Measurements from ENCODE around the gene CD34.
"Not testable (repeated sequence)": the region's sequence is repeated elsewhere in the genome, so short reads cannot be mapped to it uniquely, and the experiment has no call there.

Gene CD34

DNA sequence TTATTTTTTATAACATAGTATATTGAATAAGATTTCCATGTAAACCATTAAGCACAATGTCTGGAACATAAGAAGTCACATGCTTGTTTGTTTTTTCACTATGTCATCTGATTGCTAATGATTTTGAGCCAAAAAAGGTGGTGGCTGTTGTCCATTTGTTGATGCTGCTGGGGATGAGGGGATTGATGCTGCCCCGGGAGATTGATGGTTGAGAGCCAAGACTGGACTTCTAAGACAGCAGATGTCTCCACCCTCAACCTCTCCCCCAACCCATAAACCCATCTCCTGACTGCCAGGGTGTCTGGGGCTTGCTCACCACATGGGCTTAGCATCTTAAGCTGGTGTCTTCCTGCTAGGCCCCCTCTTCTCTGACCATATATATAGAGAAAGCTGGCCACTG, 35.8 kb upstream of the CD34 start:
- no peaks in the 10 kb centered on the region for H3K79me2 ChIP-seq (ENCODE audit: control insufficient read depth, insufficient read depth, low read length, poor library complexity)
- DNase-seq: no peak
- no peak overlapping the region for H2BK5ac ChIP-seq (ENCODE audit: low read depth, low read length, poor library complexity)
- H4K8ac ChIP-seq (ENCODE audit: low read depth, low read length): no peak overlapping the region
- H3K14ac ChIP-seq (ENCODE audit: low read length): no peak overlapping the region
- H2BK120ac ChIP-seq (ENCODE audit: insufficient read depth, low read length, poor library complexity): no peak overlapping the region
- no peak overlapping the region for H3K4me3 ChIP-seq (ENCODE audit: low read depth, low read length)
- H3K36me3 ChIP-seq (ENCODE audit: control insufficient read depth in 1 of 2, insufficient read depth in 2 of 2, low read length in 2 of 2): no peaks in the 10 kb centered on the region
- WGBS (ENCODE audit: extremely low coverage, insufficient coverage, insufficient read length): no CpG with 5 or more reads among the region's 1 CpG
- no peak overlapping the region for H2BK12ac ChIP-seq (ENCODE audit: low read length)
- H3K9me3 ChIP-seq (ENCODE audit: insufficient read depth, low read depth, low read length): no peaks in the 10 kb centered on the region
- no peak overlapping the region for H3K9ac ChIP-seq (ENCODE audit: low read length)
- H3K4me1 ChIP-seq (ENCODE audit: control insufficient read depth in 1 of 2, insufficient read depth in 2 of 2, low read length in 2 of 2): no peaks in the 10 kb centered on the region
- H4K91ac ChIP-seq (ENCODE audit: low read depth, low read length): no peak overlapping the region
- H4K12ac ChIP-seq (ENCODE audit: low read depth, low read length): no peak overlapping the region
- H3K4me2 ChIP-seq (ENCODE audit: low read length): no peak overlapping the region
- no peak overlapping the region for H3K23ac ChIP-seq (ENCODE audit: low read length)
- no peak overlapping the region for H2AFZ ChIP-seq (ENCODE audit: insufficient read depth, low read length, poor library complexity)
- no peaks in the 10 kb centered on the region for H3K27me3 ChIP-seq (ENCODE audit: insufficient read depth, low read length)
- no peak overlapping the region for H3K27ac ChIP-seq (ENCODE audit: low read depth, low read length)
- no peak overlapping the region for H3K18ac ChIP-seq (ENCODE audit: low read length)
- no peaks in the 10 kb centered on the region for H3K79me1 ChIP-seq (ENCODE audit: low read length)
- H3K4ac ChIP-seq (ENCODE audit: low read depth, low read length): no peak overlapping the region
- H2AK5ac ChIP-seq (ENCODE audit: low read length): no peak overlapping the region

DNA sequence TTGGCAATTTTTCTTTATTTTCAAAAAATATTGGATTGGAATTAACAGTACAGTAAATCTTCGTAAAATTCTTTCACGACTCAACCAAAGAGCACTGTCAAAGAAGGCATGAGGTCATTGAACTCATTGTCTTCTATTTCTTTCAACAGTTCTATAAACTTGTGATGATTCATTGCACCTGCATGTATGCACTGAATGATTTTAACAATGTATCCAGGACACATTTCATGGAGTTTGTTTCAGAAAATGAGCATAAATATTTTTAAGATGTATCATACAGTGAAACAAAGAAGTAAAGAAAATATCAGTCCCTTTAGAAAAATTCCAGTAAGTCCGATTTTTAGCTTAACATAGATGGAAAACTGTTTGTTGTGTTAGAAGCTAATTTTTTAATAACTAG, 33.6 kb upstream of the CD34 start:
- Histone ChIP-seq H4K12ac (ENCODE audit: low read depth, low read length) (no peak overlapping the region), H4K91ac (ENCODE audit: low read depth, low read length) (no peak overlapping the region)
- WGBS (ENCODE audit: extremely low coverage, insufficient coverage, insufficient read length): no CpG with 5 or more reads among the region's 3 CpGs

GRCh38 chr1:207942337-207942741, 31.4 kb upstream of the CD34 start:
- not testable (repeated sequence) for H3K79me2 ChIP-seq (ENCODE audit: control insufficient read depth, insufficient read depth, low read length, poor library complexity); H4K8ac ChIP-seq (ENCODE audit: low read depth, low read length); H3K4ac ChIP-seq (ENCODE audit: low read depth, low read length); H3K4me1 ChIP-seq (ENCODE audit: control insufficient read depth in 1 of 2, insufficient read depth in 2 of 2, low read length in 2 of 2); H3K79me1 ChIP-seq (ENCODE audit: low read length); H2BK120ac ChIP-seq (ENCODE audit: insufficient read depth, low read length, poor library complexity); H2AK5ac ChIP-seq (ENCODE audit: low read length); H4K91ac ChIP-seq (ENCODE audit: low read depth, low read length); H3K36me3 ChIP-seq (ENCODE audit: control insufficient read depth in 1 of 2, insufficient read depth in 2 of 2, low read length in 2 of 2); H3K14ac ChIP-seq (ENCODE audit: low read length); H2BK12ac ChIP-seq (ENCODE audit: low read length); H2BK5ac ChIP-seq (ENCODE audit: low read depth, low read length, poor library complexity); H3K9me3 ChIP-seq (ENCODE audit: insufficient read depth, low read depth, low read length); H2AFZ ChIP-seq (ENCODE audit: insufficient read depth, low read length, poor library complexity); H3K9ac ChIP-seq (ENCODE audit: low read length); H3K23ac ChIP-seq (ENCODE audit: low read length); H3K27me3 ChIP-seq (ENCODE audit: insufficient read depth, low read length); H3K27ac ChIP-seq (ENCODE audit: low read depth, low read length); H3K18ac ChIP-seq (ENCODE audit: low read length); H3K4me2 ChIP-seq (ENCODE audit: low read length); H3K4me3 ChIP-seq (ENCODE audit: low read depth, low read length); H4K12ac ChIP-seq (ENCODE audit: low read depth, low read length)
- no CpG with 5 or more reads among the region's 14 CpGs for WGBS (ENCODE audit: extremely low coverage, insufficient coverage, insufficient read length)
- DNase-seq: peak in 1 of 2 donors; percentile 6

More for the DNA sequence above, 33.6 kb upstream of the CD34 start:
- Histone ChIP-seq H3K18ac (ENCODE audit: low read length) (no peak overlapping the region), H3K4me2 (ENCODE audit: low read length) (no peak overlapping the region), H2BK12ac (ENCODE audit: low read length) (no peak overlapping the region), H2AK5ac (ENCODE audit: low read length) (no peak overlapping the region), H3K27me3 (ENCODE audit: insufficient read depth, low read length) (no peaks in the 10 kb centered on the region), H3K79me1 (ENCODE audit: low read length) (no peaks in the 10 kb centered on the region), H2BK5ac (ENCODE audit: low read depth, low read length, poor library complexity) (no peak overlapping the region), H3K14ac (ENCODE audit: low read length) (no peak overlapping the region), H3K4ac (ENCODE audit: low read depth, low read length) (no peak overlapping the region), H2AFZ (ENCODE audit: insufficient read depth, low read length, poor library complexity) (no peak overlapping the region), H4K8ac (ENCODE audit: low read depth, low read length) (no peak overlapping the region), H3K4me3 (ENCODE audit: low read depth, low read length) (no peak overlapping the region), H3K23ac (ENCODE audit: low read length) (no peak overlapping the region), H3K9ac (ENCODE audit: low read length) (no peak overlapping the region), H2BK120ac (ENCODE audit: insufficient read depth, low read length, poor library complexity) (no peak overlapping the region), H3K9me3 (ENCODE audit: insufficient read depth, low read depth, low read length) (no peaks in the 10 kb centered on the region), H3K27ac (ENCODE audit: low read depth, low read length) (no peak overlapping the region), H3K36me3 (ENCODE audit: control insufficient read depth in 1 of 2, insufficient read depth in 2 of 2, low read length in 2 of 2) (no peaks in the 10 kb centered on the region), H3K4me1 (ENCODE audit: control insufficient read depth in 1 of 2, insufficient read depth in 2 of 2, low read length in 2 of 2) (no peaks in the 10 kb centered on the region), H3K79me2 (ENCODE audit: control insufficient read depth, insufficient read depth, low read length, poor library complexity) (no peaks in the 10 kb centered on the region)
- DNase-seq: peak; percentile 17 to 76

GRCh38 chr1:207941665-207942064, 30.7 kb upstream of the CD34 start:
- Histone ChIP-seq H3K18ac (ENCODE audit: low read length) (no peak overlapping the region), H4K12ac (ENCODE audit: low read depth, low read length) (no peak overlapping the region), H3K9me3 (ENCODE audit: insufficient read depth, low read depth, low read length) (no peaks in the 10 kb centered on the region), H2BK12ac (ENCODE audit: low read length) (no peak overlapping the region), H4K8ac (ENCODE audit: low read depth, low read length) (no peak overlapping the region), H3K27ac (ENCODE audit: low read depth, low read length) (no peak overlapping the region), H2BK5ac (ENCODE audit: low read depth, low read length, poor library complexity) (no peak overlapping the region), H2BK120ac (ENCODE audit: insufficient read depth, low read length, poor library complexity) (no peak overlapping the region), H3K9ac (ENCODE audit: low read length) (no peak overlapping the region), H3K79me2 (ENCODE audit: control insufficient read depth, insufficient read depth, low read length, poor library complexity) (no peaks in the 10 kb centered on the region), H3K23ac (ENCODE audit: low read length) (no peak overlapping the region), H4K91ac (ENCODE audit: low read depth, low read length) (no peak overlapping the region), H3K4ac (ENCODE audit: low read depth, low read length) (no peak overlapping the region), H3K36me3 (ENCODE audit: control insufficient read depth in 1 of 2, insufficient read depth in 2 of 2, low read length in 2 of 2) (no peaks in the 10 kb centered on the region), H3K4me1 (ENCODE audit: control insufficient read depth in 1 of 2, insufficient read depth in 2 of 2, low read length in 2 of 2) (no peaks in the 10 kb centered on the region), H3K27me3 (ENCODE audit: insufficient read depth, low read length) (no peaks in the 10 kb centered on the region), H3K4me3 (ENCODE audit: low read depth, low read length) (no peak overlapping the region), H2AK5ac (ENCODE audit: low read length) (no peak overlapping the region), H3K79me1 (ENCODE audit: low read length) (no peaks in the 10 kb centered on the region), H2AFZ (ENCODE audit: insufficient read depth, low read length, poor library complexity) (no peak overlapping the region), H3K14ac (ENCODE audit: low read length) (no peak overlapping the region), H3K4me2 (ENCODE audit: low read length) (no peak overlapping the region)
- DNase-seq: peak in 1 of 2 donors; percentile 12
- no CpG with 5 or more reads among the region's 7 CpGs for WGBS (ENCODE audit: extremely low coverage, insufficient coverage, insufficient read length)

Measured in trophoblast cell (in vitro differentiated cells and primary cell).